Activated CD4-positive, CD25-positive, alpha-beta regulatory T cell treated with anti-CD3 and anti-CD28 coated beads, Interleukin-2, amount 50 U/mL, for 24 hours (primary cell): Measurements from ENCODE around the gene ZFP64.
A peak's percentile ranks its signal among the peaks of the same experiment; 100 is the strongest.
"Not testable (repeated sequence)": the region's sequence is repeated elsewhere in the genome, so short reads cannot be mapped to it uniquely, and the experiment has no call there.

ENCODE experiments used
- ATAC-seq, 2 donors: fragments of 150-1000 bp; cut with Tn5 transposase; one replicate each; pipeline ENCODE4 v1.10.0; 2021; ENCODE audit warnings: mild to moderate bottlenecking in 1 of 2, moderate library complexity in 1 of 2

ZFP64 gene

GRCh38 chr20:52191132-52191915, at the start of gene ZFP64:
Gene ZFP64, minus strand, starts transcription at chr20:52191779. Its CDS starts 143 bp downstream, at chr20:52191636.
- peak; percentile 83 to 87 for ATAC-seq

DNA sequence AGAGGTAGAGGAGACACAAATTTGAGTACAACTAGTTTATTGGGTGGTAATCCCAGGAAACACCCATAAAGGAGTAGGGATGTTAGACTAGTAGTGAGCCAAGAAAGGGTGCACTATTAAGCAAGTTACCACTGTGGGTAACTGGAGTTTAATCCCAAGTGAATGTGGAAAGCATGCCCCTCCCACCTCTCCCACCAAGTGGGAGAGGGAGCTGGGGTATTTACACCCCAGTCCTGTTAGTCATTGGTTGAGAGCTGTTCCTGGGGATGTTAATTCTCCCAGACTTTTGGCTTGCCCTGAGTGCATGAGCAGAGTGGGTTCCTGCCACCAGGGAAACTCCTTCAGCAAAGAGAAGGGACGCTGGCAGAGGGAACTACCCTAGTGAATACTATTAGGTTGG, 49.2 kb upstream of the ZFP64 start:
- no peak for ATAC-seq

- no peak for ATAC-seq
These were observed 47.5 kb upstream of the ZFP64 start for GRCh38 chr20:52239102-52239501.

DNA sequence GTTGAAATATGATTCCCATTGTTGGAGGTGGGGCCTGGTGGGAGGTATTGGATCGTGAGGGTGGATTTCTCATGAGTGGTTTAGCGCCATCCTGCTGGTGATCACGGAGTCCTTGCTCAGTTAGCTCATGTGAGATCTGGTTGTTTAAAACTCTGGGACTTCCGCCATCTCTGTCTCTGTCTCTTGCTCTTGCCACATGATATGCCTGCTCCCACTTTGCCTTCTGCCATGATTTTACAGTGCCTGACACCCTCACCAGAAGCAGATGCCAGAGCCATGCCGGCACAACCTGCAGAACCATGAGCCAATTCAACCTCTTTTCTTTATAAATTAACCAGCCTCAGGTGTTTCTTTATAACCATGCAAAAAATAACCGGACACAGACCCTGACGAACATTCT, 44.7 kb upstream of the ZFP64 start:
- ATAC-seq = no peak

DNA sequence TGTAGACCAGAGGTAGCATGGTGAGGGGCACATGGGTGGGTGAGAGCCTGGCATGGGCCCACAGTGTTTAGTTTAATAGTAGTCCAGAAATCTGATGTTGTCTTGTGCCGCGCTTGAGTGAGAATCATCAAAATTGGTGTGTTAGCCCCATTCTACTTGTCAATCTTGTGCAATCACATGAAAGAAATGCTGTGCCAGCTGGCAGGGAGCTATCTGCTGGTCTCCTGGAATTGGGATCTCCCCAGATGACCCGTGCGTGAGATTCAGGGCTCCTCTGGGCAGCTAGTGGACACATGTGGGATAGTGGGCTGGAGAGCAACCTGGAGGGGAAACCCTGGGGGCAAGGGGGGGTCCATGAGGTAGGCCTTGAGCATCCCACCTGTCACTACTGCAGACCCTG, 43.5 kb upstream of the ZFP64 start:
- ATAC-seq = no peak

GRCh38 chr20:52234302-52235045, 42.9 kb upstream of the ZFP64 start:
- ATAC-seq = no peak

- no peak for ATAC-seq
These were observed 39.7 kb upstream of the ZFP64 start for GRCh38 chr20:52231230-52231746.

DNA sequence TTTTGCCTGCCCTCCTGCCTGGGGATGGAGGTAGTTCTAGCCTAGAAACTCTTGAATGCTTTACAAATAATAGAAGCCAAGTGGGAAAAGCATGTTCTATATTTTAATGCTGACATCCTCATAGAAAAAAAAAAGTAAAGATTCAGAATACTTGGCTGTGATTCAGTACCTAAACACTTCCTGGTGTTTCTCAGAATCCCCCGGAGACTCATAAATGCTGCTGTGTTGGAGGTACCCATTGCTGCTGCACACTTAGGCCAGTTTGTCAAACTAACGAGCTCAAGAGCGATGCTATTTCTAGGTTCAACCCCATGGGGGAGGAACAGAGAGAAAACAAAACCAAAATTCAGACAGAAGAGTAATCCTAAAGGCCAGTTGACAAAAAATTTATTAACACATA, 38.8 kb upstream of the ZFP64 start:
- ATAC-seq = no peak

- ATAC-seq = not testable (repeated sequence)
These were observed 37.8 kb upstream of the ZFP64 start for GRCh38 chr20:52229346-52229745.

GRCh38 chr20:52226370-52226769, 34.8 kb upstream of the ZFP64 start:
- no peak for ATAC-seq

GRCh38 chr20:52224920-52225319, 33.3 kb upstream of the ZFP64 start:
- no peak for ATAC-seq

GRCh38 chr20:52221362-52221761, 29.8 kb upstream of the ZFP64 start:
- ATAC-seq = not testable (repeated sequence)

- not testable (repeated sequence) for ATAC-seq
These were observed 29.3 kb upstream of the ZFP64 start for GRCh38 chr20:52220891-52221290.

DNA sequence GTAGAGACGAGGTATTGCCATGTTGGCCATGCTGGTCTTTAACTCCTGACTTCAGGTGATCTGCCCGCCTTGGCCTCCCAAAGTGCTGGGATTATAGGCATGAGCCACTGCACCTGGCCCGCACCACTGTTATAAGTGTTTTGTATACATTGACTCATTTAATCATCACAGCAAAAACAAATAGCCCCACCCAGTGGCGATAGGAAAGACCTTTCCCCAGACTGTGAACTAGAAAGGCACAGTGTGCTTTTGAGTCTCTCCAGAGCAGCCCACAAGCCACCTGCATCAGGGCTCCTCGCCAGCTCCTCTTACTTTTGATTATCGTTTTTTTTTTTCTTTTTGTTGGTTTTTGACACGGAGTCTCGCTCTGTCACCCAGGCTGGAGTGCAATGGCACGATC, 27.9 kb upstream of the ZFP64 start:
- ATAC-seq = no peak

DNA sequence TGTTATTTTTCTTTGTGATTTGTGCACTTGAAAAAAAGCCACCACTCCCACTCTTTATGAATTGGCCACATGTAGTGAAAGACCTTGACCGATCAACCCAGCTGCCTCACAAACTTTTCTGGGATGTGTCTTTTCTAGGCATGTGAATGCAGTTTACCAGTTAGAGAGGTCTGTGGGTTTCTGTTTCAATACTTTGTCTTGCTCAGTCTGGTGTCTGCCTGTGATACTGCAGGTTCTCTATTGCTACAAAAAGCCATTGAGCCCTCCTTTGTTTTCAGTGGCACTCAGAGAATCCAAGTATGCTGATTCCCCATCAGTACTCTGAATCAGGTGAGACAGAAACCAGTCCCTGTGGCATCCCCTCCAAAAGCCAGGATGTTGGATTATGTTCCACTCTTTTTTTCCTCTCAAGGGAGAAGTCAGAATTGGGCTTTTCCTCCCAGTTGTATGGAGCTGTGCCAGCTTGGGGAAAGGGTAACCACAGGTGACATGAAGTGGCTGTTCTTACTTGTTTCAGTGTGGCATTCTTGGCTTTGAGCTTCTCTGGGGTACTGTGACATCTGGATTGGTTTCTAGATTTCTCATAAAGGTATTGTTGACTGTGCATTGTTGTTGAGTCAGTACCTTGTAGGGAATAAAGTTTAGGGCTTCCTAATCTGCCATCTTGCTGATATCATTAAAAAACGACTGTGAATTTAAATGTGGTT, 26.3 kb upstream of the ZFP64 start:
- ATAC-seq = no peak

DNA sequence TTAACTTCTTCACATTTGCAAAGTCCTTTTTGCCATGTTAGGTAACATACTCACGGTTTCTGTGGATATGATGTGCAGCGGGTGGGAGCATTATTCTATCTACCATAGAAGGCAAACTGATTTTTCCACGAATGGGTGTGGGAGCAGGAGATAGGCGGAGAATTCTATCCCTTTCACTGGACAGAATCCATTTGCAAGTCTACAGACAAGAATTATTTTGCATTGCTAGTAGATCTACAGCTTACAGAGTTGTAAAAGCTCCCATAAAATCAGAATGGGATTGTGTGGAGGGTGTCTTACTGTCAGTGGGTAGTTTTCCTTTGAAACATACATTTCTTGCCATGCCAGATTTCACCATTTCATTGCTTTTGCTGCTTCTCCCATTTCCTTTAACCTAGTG, 22.4 kb upstream of the ZFP64 start:
- no peak for ATAC-seq

- no peak for ATAC-seq
These were observed 21.4 kb upstream of the ZFP64 start for GRCh38 chr20:52212943-52213342.

DNA sequence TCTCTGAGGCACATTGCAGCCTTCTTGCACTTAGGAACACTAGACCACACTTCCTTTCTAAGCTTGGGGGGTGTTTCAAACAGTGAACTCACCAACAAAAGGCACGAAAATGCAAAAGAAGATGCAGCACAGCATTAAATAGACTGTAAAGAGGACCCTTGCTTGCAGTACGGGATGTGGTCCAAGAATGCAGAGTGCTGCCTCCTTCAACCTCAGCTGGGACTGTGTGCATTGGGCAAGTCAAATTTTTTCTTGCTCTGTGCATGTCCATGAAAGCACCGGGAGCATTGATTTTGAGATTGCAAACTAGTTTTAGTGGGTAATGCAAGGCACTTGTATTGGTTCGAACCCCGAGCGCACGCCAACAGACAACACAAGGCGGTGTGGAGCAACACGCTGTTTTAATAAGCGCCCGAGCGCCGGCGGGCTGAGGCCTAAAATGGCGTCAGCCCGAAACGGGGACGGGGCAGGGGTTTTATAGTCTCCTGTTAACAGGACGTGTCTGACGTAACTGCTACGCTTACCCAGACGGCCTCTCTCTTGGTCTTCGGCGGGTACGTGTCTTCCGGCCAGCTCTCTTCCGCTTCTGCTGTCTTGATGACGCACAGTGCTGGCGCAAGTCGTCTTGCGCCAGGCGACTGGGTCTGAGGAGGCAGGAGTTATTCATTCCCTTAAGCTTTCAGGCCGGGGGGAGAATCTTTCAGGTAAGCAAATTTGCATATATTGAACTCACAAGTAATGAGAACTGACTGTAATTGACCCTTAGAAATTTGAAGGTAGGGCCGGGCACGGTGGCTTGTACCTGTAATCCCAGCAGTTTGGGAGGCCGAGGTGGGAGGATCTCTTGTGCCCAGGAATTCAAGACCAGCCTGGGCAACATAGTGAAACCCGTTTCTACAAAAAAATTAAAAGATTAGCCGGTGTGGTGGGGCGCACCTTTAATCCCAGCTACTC, 18.7 kb upstream of the ZFP64 start:
- ATAC-seq = no peak

GRCh38 chr20:52209154-52209571, 17.6 kb upstream of the ZFP64 start:
- no peak for ATAC-seq

- no peak for ATAC-seq
These were observed 15.6 kb upstream of the ZFP64 start for GRCh38 chr20:52207020-52207810.

DNA sequence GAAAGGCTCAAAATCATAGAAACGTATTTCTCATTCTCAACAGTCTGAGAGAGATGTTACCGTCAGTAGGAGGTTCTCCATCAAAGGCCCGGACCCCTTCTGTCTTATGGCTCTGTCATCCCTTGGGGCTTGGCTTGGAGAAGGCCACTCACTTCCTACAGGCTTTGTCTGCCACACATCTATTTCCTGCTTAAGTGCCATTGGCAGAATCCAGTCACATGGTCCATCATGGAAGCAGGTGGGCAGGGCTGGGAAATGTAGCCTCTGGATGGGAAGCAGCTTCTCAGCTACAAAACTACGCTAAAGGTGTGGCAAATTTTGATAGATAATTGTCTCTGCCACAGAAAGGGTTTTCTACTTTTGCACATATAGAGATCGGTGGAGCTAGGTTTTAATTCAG, 12.6 kb upstream of the ZFP64 start:
- ATAC-seq = no peak
